Measurements from ENCODE around the gene MAP1LC3A. TPM values are rescaled to one million over a fixed set of nuclear protein-coding genes. Genes with fewer than 3 reads are reported as not detected.

Gene MAP1LC3A
- total RNA-seq, 3 donors from 2014 or later = 30.6 to 61.6 (median 47.8) TPM

DNA sequence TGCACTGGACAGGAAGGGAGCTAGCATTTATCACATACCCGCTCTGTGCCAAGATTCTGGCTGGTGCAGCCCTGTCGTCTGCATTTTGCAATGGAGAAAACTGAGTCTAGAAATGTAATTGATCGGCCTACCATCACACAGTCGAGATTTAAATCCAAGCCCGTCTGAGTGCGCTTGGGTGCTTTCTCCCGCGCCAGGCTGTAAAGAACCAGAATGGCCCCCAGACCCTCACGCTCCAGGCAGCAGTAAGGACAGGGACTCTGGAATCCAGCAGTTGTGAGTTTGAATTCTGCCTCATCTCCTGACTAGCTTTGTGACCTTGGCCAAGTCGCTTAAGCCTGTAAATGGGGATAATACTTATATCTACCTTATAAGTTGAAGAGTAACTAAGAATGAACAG lies 31.5 kb upstream of the MAP1LC3A start:
- H3K4me3 ChIP-seq = no peak overlapping the region
- peak in 1 of 3 donors; percentile 17 for DNase-seq
- TF ChIP-seq, protein P1, sequence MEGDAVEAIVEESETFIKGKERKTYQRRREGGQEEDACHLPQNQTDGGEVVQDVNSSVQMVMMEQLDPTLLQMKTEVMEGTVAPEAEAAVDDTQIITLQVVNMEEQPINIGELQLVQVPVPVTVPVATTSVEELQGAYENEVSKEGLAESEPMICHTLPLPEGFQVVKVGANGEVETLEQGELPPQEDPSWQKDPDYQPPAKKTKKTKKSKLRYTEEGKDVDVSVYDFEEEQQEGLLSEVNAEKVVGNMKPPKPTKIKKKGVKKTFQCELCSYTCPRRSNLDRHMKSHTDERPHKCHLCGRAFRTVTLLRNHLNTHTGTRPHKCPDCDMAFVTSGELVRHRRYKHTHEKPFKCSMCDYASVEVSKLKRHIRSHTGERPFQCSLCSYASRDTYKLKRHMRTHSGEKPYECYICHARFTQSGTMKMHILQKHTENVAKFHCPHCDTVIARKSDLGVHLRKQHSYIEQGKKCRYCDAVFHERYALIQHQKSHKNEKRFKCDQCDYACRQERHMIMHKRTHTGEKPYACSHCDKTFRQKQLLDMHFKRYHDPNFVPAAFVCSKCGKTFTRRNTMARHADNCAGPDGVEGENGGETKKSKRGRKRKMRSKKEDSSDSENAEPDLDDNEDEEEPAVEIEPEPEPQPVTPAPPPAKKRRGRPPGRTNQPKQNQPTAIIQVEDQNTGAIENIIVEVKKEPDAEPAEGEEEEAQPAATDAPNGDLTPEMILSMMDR (IDR thresholded peaks at IDR 0.05) = no peak
- no peaks in the 10 kb centered on the region for H3K9me3 ChIP-seq
- no peak for ATAC-seq
- intact Hi-C loops (cut with DNase I, micrococcal nuclease) = no loop called here
- no peaks in the 10 kb centered on the region for H3K36me3 ChIP-seq (ENCODE audit: low read depth)
- peaks cover 36% of the 10 kb centered on the region for H3K4me1 ChIP-seq (ENCODE audit: low read depth)

DNA sequence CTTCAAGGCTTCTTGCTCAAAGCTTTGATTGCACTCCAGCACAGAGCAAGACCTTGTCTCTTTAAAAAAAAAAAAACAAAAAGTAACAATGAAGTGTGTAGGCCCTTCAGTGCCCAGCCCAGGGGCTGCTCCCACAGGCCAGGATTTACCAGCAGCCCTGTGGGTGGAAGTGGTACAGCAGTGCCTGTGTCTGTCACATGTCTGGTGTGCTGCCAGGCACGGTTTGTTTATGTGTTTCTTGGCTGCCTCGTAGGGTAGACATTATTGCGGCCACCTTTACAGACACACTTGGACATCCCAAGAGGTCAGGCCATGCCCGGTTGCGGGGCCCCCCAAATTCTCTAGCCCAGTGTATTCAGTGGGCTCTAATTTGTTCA lies 29.6 kb upstream of the MAP1LC3A start:
- H3K36me3 ChIP-seq (ENCODE audit: low read depth) = no peaks in the 10 kb centered on the region
- no peak for ATAC-seq
- H3K4me3 ChIP-seq = no peak overlapping the region
- TF ChIP-seq, protein P1 (IDR thresholded peaks at IDR 0.05) = no peak
- DNase-seq = peak in 2 of 3 donors; percentile 31 to 47
- H3K9me3 ChIP-seq = no peaks in the 10 kb centered on the region
- H3K4me1 ChIP-seq (ENCODE audit: low read depth) = peaks cover 21% of the 10 kb centered on the region
- intact Hi-C loops (cut with DNase I, micrococcal nuclease) = no loop called here

DNA sequence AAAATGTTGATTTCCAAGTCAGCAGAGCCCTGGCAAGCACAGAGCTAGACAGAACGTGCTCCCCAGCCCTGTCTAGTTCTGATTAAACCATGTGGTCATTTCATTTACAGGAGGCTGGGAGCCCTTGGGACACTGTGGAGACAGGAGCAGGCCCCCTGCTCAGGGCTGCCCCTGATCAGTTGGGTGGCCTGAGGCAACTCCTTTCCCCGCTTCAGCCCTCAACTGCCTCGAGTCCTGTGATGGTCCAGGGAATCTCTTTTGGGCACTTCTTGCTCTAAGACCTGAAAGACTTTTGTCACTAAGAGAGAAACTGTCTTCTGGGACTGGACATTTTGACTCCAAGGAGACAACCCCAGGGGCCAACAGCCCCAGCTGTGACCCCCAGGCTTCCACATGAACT lies 28.8 kb upstream of the MAP1LC3A start:
- H3K4me1 ChIP-seq (ENCODE audit: low read depth) = peaks cover 19% of the 10 kb centered on the region
- TF ChIP-seq, protein P1 (IDR thresholded peaks at IDR 0.05) = no peak
- no peak overlapping the region for H3K4me3 ChIP-seq
- H3K9me3 ChIP-seq = no peaks in the 10 kb centered on the region
- ATAC-seq = no peak
- H3K36me3 ChIP-seq (ENCODE audit: low read depth) = peaks cover 5% of the 10 kb centered on the region
- DNase-seq = no peak
- intact Hi-C loops (cut with DNase I, micrococcal nuclease) = no loop called here

DNA sequence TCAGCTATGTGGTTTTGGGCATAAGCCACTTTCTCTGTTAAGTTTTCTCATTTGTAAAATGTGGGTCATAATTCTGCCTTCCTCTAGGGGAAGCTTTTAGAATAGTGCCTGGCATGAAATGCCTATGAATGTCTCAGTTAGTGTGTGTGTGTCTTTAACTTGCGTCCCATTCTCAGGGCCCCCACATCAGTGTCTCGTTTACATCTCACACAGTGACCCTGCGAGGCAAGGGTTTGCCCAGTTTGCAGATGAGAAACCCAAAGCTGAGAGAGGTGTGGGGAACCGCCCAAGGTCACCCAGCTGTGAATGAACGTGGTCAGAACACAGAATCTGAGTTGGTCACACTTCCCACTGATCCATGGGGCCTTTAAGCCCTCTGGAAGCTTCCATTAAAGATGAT lies 28.2 kb upstream of the MAP1LC3A start:
- intact Hi-C loops (cut with DNase I, micrococcal nuclease) = no loop called here
- H3K36me3 ChIP-seq (ENCODE audit: low read depth) = peaks cover 11% of the 10 kb centered on the region
- no peak overlapping the region for H3K4me3 ChIP-seq
- no peaks in the 10 kb centered on the region for H3K9me3 ChIP-seq
- TF ChIP-seq, protein P1 (IDR thresholded peaks at IDR 0.05) = no peak
- peaks cover 15% of the 10 kb centered on the region for H3K4me1 ChIP-seq (ENCODE audit: low read depth)
- DNase-seq = peak in 2 of 3 donors; percentile 12 to 14
- no peak for ATAC-seq

GRCh38 chr20:34531608-34532265 lies 26.8 kb upstream of the MAP1LC3A start:
- ATAC-seq = no peak
- H3K36me3 ChIP-seq (ENCODE audit: low read depth) = peaks cover 16% of the 10 kb centered on the region
- H3K4me3 ChIP-seq = no peak overlapping the region
- DNase-seq = peak in 1 of 3 donors; percentile 25
- intact Hi-C loops (cut with DNase I, micrococcal nuclease) = no loop called here
- H3K9me3 ChIP-seq = no peaks in the 10 kb centered on the region
- H3K4me1 ChIP-seq (ENCODE audit: low read depth) = peaks cover 2% of the 10 kb centered on the region
- TF ChIP-seq, protein P1 (IDR thresholded peaks at IDR 0.05) = no peak

All from mucosa of descending colon (tissue), 3 donors.